A549 (cell line): ENCODE measurements around the gene CHTOP. TPM values are rescaled to one million over a fixed set of nuclear protein-coding genes. Genes with fewer than 3 reads are reported as not detected.

Experiments
- ATAC-seq, 2 experiments: fragments of 200-7000 bp in 1 of 2; fragments of >200 bp in 1 of 2; cut with Nextera tagmentation in 1 of 2; cut with Tn5 transposase in 1 of 2; 3 replicates each; pipeline versions ENCODE4 v1.8.0 to v1.9.1; 2018 to 2020; ENCODE audit warnings: mild to moderate bottlenecking in 1 of 2, moderate library complexity in 1 of 2
- CTCF ChIA-PET: fragments of 300-600 bp; sonication (Branson Sonifier 250); formaldehyde crosslinking; extraction: SDS; loops from one replicate; lab custom pipeline; 2021; ENCODE audit warnings: antibody characterized with exemption, inconsistent platforms; lab: Yijun Ruan, JAX
- POLR2A ChIA-PET: fragments of 350-600 bp; formaldehyde crosslinking; extraction: SDS; loops from one replicate; lab custom pipeline; 2021; ENCODE audit warnings: antibody characterized with exemption, inconsistent platforms; lab: Yijun Ruan, JAX
- DNase-seq, 2 experiments: peaks; one replicate each; pipeline versions ENCODE4 v3.0.0 to v3.0.0-alpha.2; 2011 to 2016; ENCODE audit warnings: low read depth in 1 of 2, low spot score in 1 of 2
- FAIRE-seq: peaks from 2 replicates; lab custom pipeline; 2011; peaks lifted over from hg19 to GRCh38; lab: Jason Lieb, UNC
- H3K27ac ChIP-seq, 2 experiments: fragments of >200 bp; sonication (Bioruptor Twin); formaldehyde crosslinking; 3 replicates each; pipeline ENCODE4 v1.5.1; 2016 to 2017
- H3K4me1 ChIP-seq: fragments of >200 bp; sonication (Bioruptor Twin); formaldehyde crosslinking; 3 replicates; pipeline ENCODE4 v1.6.1; 2016
- H3K4me2 ChIP-seq: fragments of >200 bp; sonication (Bioruptor Twin); formaldehyde crosslinking; 3 replicates; pipeline ENCODE4 v1.6.1; 2016
- H3K4me3 ChIP-seq: fragments of >200 bp; sonication (Bioruptor Twin); formaldehyde crosslinking; 3 replicates; pipeline ENCODE4 v1.5.1; 2016
- H3K9me3 ChIP-seq: fragments of >200 bp; sonication (Bioruptor Twin); formaldehyde crosslinking; 3 replicates; pipeline ENCODE4 v1.6.1; 2016
- BHLHE40 ChIP-seq: IDR thresholded peaks from 2 replicates; pipeline ENCODE4 v1.6.1; 2012; ENCODE audit warnings: low read depth, low read length, inconsistent platforms
- CBX8 ChIP-seq: fragments of 200-600 bp; sonication (generic); IDR thresholded peaks from 2 replicates; pipeline ENCODE4 v1.6.1; 2016
- CEBPB ChIP-seq, 2 experiments: fragments of >200 bp in 1 of 2; sonication (Bioruptor Twin) in 1 of 2; formaldehyde crosslinking in 1 of 2; IDR thresholded peaks; 2 replicates each; pipeline ENCODE4 v1.6.1; 2012 to 2016
- CHD2 ChIP-seq: fragments of 150-350 bp; IDR thresholded peaks from 2 replicates; pipeline ENCODE4 v1.6.1; 2014; ENCODE audit warnings: low read length; ENCODE audit not compliant: partially characterized antibody
- CTCF ChIP-seq: fragments of >200 bp; sonication (Bioruptor Twin); formaldehyde crosslinking; IDR thresholded peaks from 3 replicates; pipeline ENCODE4 v1.5.1; 2016
- ESRRA ChIP-seq: fragments of 150-350 bp; IDR thresholded peaks from 2 replicates; pipeline ENCODE4 v1.6.1; 2014; ENCODE audit warnings: mild to moderate bottlenecking, low read length, borderline replicate concordance
- FOSB ChIP-seq: fragments of 250-450 bp; sonication (Bioruptor Pico); IDR thresholded peaks from 2 replicates; pipeline ENCODE4 v1.5.0; 2020; ENCODE audit warnings: mild to moderate bottlenecking, moderate library complexity
- HOXA7 ChIP-seq: fragments of 250-450 bp; sonication (Bioruptor Pico); IDR thresholded peaks from 2 replicates; pipeline ENCODE4 v1.5.0; 2020; ENCODE audit warnings: mild to moderate bottlenecking, moderate library complexity
- JUN ChIP-seq, 2 experiments: fragments of >200 bp; sonication (Bioruptor Twin); formaldehyde crosslinking; IDR thresholded peaks; 2 replicates in 1 of 2; 3 replicates in 1 of 2; pipeline ENCODE4 v1.6.1; 2016 to 2017
- JUNB ChIP-seq: fragments of >200 bp; sonication (Bioruptor Twin); formaldehyde crosslinking; IDR thresholded peaks from 2 replicates; pipeline ENCODE4 v1.6.1; 2016
- KDM5A ChIP-seq: fragments of 200-600 bp; sonication (generic); IDR thresholded peaks from 2 replicates; pipeline ENCODE4 v1.6.1; 2016; ENCODE audit warnings: antibody characterized with exemption, mild to moderate bottlenecking
- NFE2L2 ChIP-seq: fragments of 150-350 bp; conservative IDR thresholded peaks from 2 replicates; pipeline ENCODE4 v1.6.1; 2014; ENCODE audit warnings: low read length
- NR3C1 ChIP-seq: fragments of >200 bp; sonication (Bioruptor Twin); formaldehyde crosslinking; IDR thresholded peaks from 3 replicates; pipeline ENCODE4 v1.6.1; 2017
- PBX3 ChIP-seq: IDR thresholded peaks from 2 replicates; pipeline ENCODE4 v1.6.1; 2012
- POLR2A ChIP-seq: IDR thresholded peaks from 2 replicates; pipeline ENCODE4 v1.6.1; 2012; ENCODE audit warnings: mild to moderate bottlenecking, low read length
- POLR2AphosphoS2 ChIP-seq: conservative IDR thresholded peaks from 2 replicates; pipeline ENCODE4 v1.6.1; 2012; ENCODE audit warnings: low read length, improper control_type of control experiment, inconsistent platforms
- RARB ChIP-seq: fragments of 250-450 bp; sonication (Bioruptor Pico); IDR thresholded peaks from 2 replicates; pipeline ENCODE4 v1.8.0; 2021; ENCODE audit warnings: mild to moderate bottlenecking, moderate library complexity
- RCOR1 ChIP-seq: fragments of 150-350 bp; IDR thresholded peaks from 2 replicates; pipeline ENCODE4 v1.6.1; 2014; ENCODE audit warnings: antibody characterized with exemption, low read length, low read depth
- RNF2 ChIP-seq: fragments of 200-600 bp; sonication (generic); IDR thresholded peaks from 2 replicates; pipeline ENCODE4 v1.6.1; 2016; ENCODE audit warnings: low read depth, mild to moderate bottlenecking, antibody characterized with exemption, moderate library complexity, borderline replicate concordance
- SMC3 ChIP-seq: fragments of >200 bp; sonication (Bioruptor Twin); formaldehyde crosslinking; IDR thresholded peaks from 3 replicates; pipeline ENCODE4 v1.6.1; 2018; ENCODE audit warnings: inconsistent platforms
- ZFP36 ChIP-seq: fragments of 450-650 bp; IDR thresholded peaks from 2 replicates; pipeline ENCODE4 v1.6.1; 2014; ENCODE audit warnings: borderline replicate concordance; ENCODE audit not compliant: partially characterized antibody
- ZNF302 ChIP-seq: fragments of 250-450 bp; sonication (Bioruptor Pico); IDR thresholded peaks from 2 replicates; pipeline ENCODE4 v1.9.0; 2021; ENCODE audit warnings: inconsistent platforms, mild to moderate bottlenecking, moderate library complexity
- ZSCAN20 ChIP-seq: fragments of 250-450 bp; sonication (Bioruptor Pico); IDR thresholded peaks from 2 replicates; pipeline ENCODE4 v1.8.0; 2022; ENCODE audit warnings: mild to moderate bottlenecking, moderate library complexity
- WGBS: methylation state at CpG from one replicate; pipeline ENCODE4 v1.1.6; 2017; ENCODE audit errors: missing lambda C conversion rate; 5-methylcytosine and 5-hydroxymethylcytosine counted together
- polyA plus RNA-seq, 4 experiments: library from polyadenylated mRNA; depleted of rRNA in 3 of 4; stranded (reverse); fragments of >200 nt; fragmentation: RNase III in 1 of 4; extraction: RNeasy Plus Mini Kit Qiagen cat#74134 plus additional on column Dnase treatment in 1 of 4; gene quantifications; 2 replicates in 3 of 4; 3 replicates in 1 of 4; pipeline ENCODE4 v1.2.3, GENCODE V29; 2011 to 2017

Gene CHTOP
- polyA plus RNA-seq, 2 of the 4 experiments (the other 2 are of a cell fraction): 79.2 to 98.1 TPM

GRCh38 chr1:153661111-153661708 is 27.3 kb downstream of the CHTOP start (continued):
- TF ChIP-seq FOSB: 0 out of 2 replicates have a peak, but pooled peaks have one; percentile 60
- no peak for TF ChIP-seq ZFP36
- no peak for TF ChIP-seq JUNB
- no peak for TF ChIP-seq CTCF
- TF ChIP-seq BHLHE40: no peak
- TF ChIP-seq CBX8: no peak
- peak; percentile 14; the same call in 1 of the 2 replicates for TF ChIP-seq RARB (CRISPR knock-in tag)
- 0 out of 5 replicates have a peak, but pooled peaks have one; percentile 24 to 44 for TF ChIP-seq JUN (IDR thresholded peaks at IDR 0.05)
- TF ChIP-seq RCOR1: no peak
- peak; percentile 63 for TF ChIP-seq HOXA7
- TF ChIP-seq KDM5A: no peak
- no peak for TF ChIP-seq RNF2
- TF ChIP-seq NFE2L2: no peak
- TF ChIP-seq NR3C1: no peak
- peak; percentile 88; the same call in 1 of the 2 replicates for TF ChIP-seq POLR2AphosphoS2
- TF ChIP-seq POLR2A: no peak

GRCh38 chr1:153662269-153662668 is 28.4 kb downstream of the CHTOP start:
- ATAC-seq: no peak
- WGBS: 74% methylated on average over 2 of the region's 2 CpGs
- no peak for FAIRE-seq
- no peak for TF ChIP-seq ESRRA
- TF ChIP-seq SMC3: no peak
- no peak for TF ChIP-seq PBX3
- TF ChIP-seq JUNB: no peak
- TF ChIP-seq ZNF302 (CRISPR knock-in tag): no peak
- TF ChIP-seq ZSCAN20 (CRISPR knock-in tag): no peak
- no peaks in the 10 kb centered on the region for H3K9me3 ChIP-seq
- ChIA-PET POLR2A (no interaction called here), CTCF (interaction anchor here (0.9 to 2.2 kb wide), 4 partner anchors 35 to 151 kb away, joined by 4 to 10 read pairs (median 7); partner anchors contain the start of genes S100A1 and S100A13)
- no peak overlapping the region for H3K4me2 ChIP-seq
- H3K4me3 ChIP-seq: no peak overlapping the region
- H3K27ac ChIP-seq: no peak overlapping the region
- H3K4me1 ChIP-seq: peaks cover 12% of the 10 kb centered on the region; the same call in 2 of the 3 replicates
- DNase-seq: no peak

GRCh38 chr1:153663211-153663610 is 29.3 kb downstream of the CHTOP start:
- no peak overlapping the region for H3K4me3 ChIP-seq
- WGBS: 82% methylated on average over 5 of the region's 5 CpGs
- no peak for TF ChIP-seq CHD2
- peak in 1 of 2 experiments; percentile 32; a peak in 1 of 4 replicates for TF ChIP-seq CEBPB (IDR thresholded peaks at IDR 0.05)
- peaks cover 8% of the 10 kb centered on the region; the same call in 2 of the 3 replicates for H3K4me1 ChIP-seq
- CTCF ChIA-PET: interaction anchor here (0.9 to 2.2 kb wide), 5 partner anchors 36 to 152 kb away, joined by 4 to 10 read pairs (median 6); partner anchors contain the start of genes S100A1 and S100A13
- ATAC-seq (no peak), FAIRE-seq (no peak), DNase-seq (no peak)
- POLR2A ChIA-PET: no interaction called here
- no peaks in the 10 kb centered on the region for H3K9me3 ChIP-seq
- H3K27ac ChIP-seq: no peak overlapping the region
- H3K4me2 ChIP-seq: no peak overlapping the region
